Peyer's patch (tissue), 4 donors: ENCODE data around the gene SGCA.

ENCODE experiments used
- CTCF ChIP-seq, 6 experiments: fragments of 450-650 bp in 4 of 6; fragments of 200-600 bp in 2 of 6; sonication (generic) in 1 of 6; IDR thresholded peaks; one replicate each; pipeline ENCODE4 v1.5.1; 2017 to 2019; ENCODE audit warnings: antibody characterized with exemption in 6 of 6, mild to moderate bottlenecking in 3 of 6, moderate library complexity in 1 of 6
- POLR2A ChIP-seq, 2 donors: fragments of 450-650 bp; IDR thresholded peaks; one replicate each; pipeline ENCODE4 v1.5.1; 2017; ENCODE audit warnings: antibody characterized with exemption in 2 of 2, mild to moderate bottlenecking in 2 of 2, moderate library complexity in 2 of 2

- TF ChIP-seq CTCF (IDR thresholded peaks at IDR 0.05) (no peak), POLR2A (IDR thresholded peaks at IDR 0.05) (no peak)
These were observed 24.6 kb upstream of the SGCA start for GRCh38 chr17:50141026-50141744.
